WTC11 (cell line): ENCODE results near the gene SCML2. TPM values are rescaled to one million over a fixed set of nuclear protein-coding genes. Genes with fewer than 3 reads are reported as not detected.

ENCODE experiments used
- ATAC-seq: fragments of 200-7000 bp; cut with Tn5 transposase; 2 replicates; pipeline ENCODE4 v1.10.0; 2021; ENCODE audit warnings: mild to moderate bottlenecking, moderate library complexity
- CTCF ChIA-PET: fragments of 300-600 bp; sonication (Branson Sonifier 250); formaldehyde crosslinking; loops from one replicate; lab custom pipeline; 2021; ENCODE audit warnings: antibody characterized with exemption; lab: Charles Lee
- POLR2A ChIA-PET: fragments of 350-600 bp; sonication (Branson Sonifier 250); formaldehyde crosslinking; loops from one replicate; lab custom pipeline; 2021; ENCODE audit warnings: antibody characterized with exemption; lab: Charles Lee
- DNase-seq: peaks from one replicate; pipeline ENCODE4 v3.0.0; 2021; ENCODE audit warnings: low spot score
- H3K27ac Mint-ChIP-seq: 2 replicates; pipeline ENCODE4 v1.8.0; 2021; ENCODE audit warnings: mixed read lengths
- H3K27me3 Mint-ChIP-seq: 2 replicates; pipeline ENCODE4 v1.8.0; 2021; ENCODE audit warnings: low read depth, mild to moderate bottlenecking, moderate library complexity, mixed read lengths
- H3K36me3 Mint-ChIP-seq: 2 replicates; pipeline ENCODE4 v1.8.0; 2021; ENCODE audit warnings: mixed read lengths
- H3K4me1 Mint-ChIP-seq: 2 replicates; pipeline ENCODE4 v1.8.0; 2022; ENCODE audit warnings: mixed read lengths
- H3K4me3 Mint-ChIP-seq: 2 replicates; pipeline ENCODE4 v1.8.0; 2021; ENCODE audit warnings: mild to moderate bottlenecking, moderate library complexity, mixed read lengths
- H3K9me3 Mint-ChIP-seq: 2 replicates; pipeline ENCODE4 v1.8.0; 2021; ENCODE audit warnings: mixed read lengths
- CBFB ChIP-seq: sonication (generic); formaldehyde crosslinking; IDR thresholded peaks from 2 replicates; pipeline ENCODE4 v1.8.1; 2022; ENCODE audit warnings: mild to moderate bottlenecking, low read depth, missing genetic modification reagents
- ELF4 ChIP-seq: sonication (generic); formaldehyde crosslinking; IDR thresholded peaks from 2 replicates; pipeline ENCODE4 v1.8.1; 2022; ENCODE audit warnings: low read depth, mild to moderate bottlenecking, moderate library complexity, missing genetic modification reagents
- FOXJ3 ChIP-seq: sonication (generic); formaldehyde crosslinking; IDR thresholded peaks from 2 replicates; pipeline ENCODE4 v1.9.0; 2021; ENCODE audit warnings: missing genetic modification reagents, mild to moderate bottlenecking, borderline replicate concordance
- JUN ChIP-seq: sonication (generic); formaldehyde crosslinking; IDR thresholded peaks from 2 replicates; pipeline ENCODE4 v1.8.0; 2023; ENCODE audit warnings: mild to moderate bottlenecking, missing genetic modification reagents
- MXD4 ChIP-seq: fragments of 250-450 bp; sonication (Bioruptor Pico); IDR thresholded peaks from 2 replicates; pipeline ENCODE4 v1.8.0; 2021; ENCODE audit warnings: mild to moderate bottlenecking, moderate library complexity, borderline replicate concordance
- NR2C2 ChIP-seq: sonication (generic); formaldehyde crosslinking; IDR thresholded peaks from 2 replicates; pipeline ENCODE4 v1.8.0; 2022; ENCODE audit warnings: mild to moderate bottlenecking, missing genetic modification reagents
- RORB ChIP-seq: fragments of 250-450 bp; sonication (Bioruptor Pico); IDR thresholded peaks from 2 replicates; pipeline ENCODE4 v1.9.0; 2021; ENCODE audit warnings: mild to moderate bottlenecking
- ZNF425 ChIP-seq: fragments of 250-450 bp; sonication (Bioruptor Pico); conservative IDR thresholded peaks from 2 replicates; pipeline ENCODE4 v1.9.0; 2021; ENCODE audit warnings: mild to moderate bottlenecking
- ZNF512 ChIP-seq: sonication (generic); formaldehyde crosslinking; IDR thresholded peaks from 2 replicates; pipeline ENCODE4 v1.8.1; 2022; ENCODE audit warnings: missing genetic modification reagents, borderline replicate concordance
- ZNF532 ChIP-seq: fragments of 250-450 bp; sonication (Bioruptor Pico); IDR thresholded peaks from 2 replicates; pipeline ENCODE4 v1.9.0; 2021; ENCODE audit warnings: mild to moderate bottlenecking, borderline replicate concordance
- total RNA-seq: library from RNA; stranded (reverse); gene quantifications from 3 replicates; pipeline ENCODE4 v1.2.3, GENCODE V29; 2021
- TF ChIP-seq, protein P1 (sequence below): sonication (generic); formaldehyde crosslinking; IDR thresholded peaks from 2 replicates; pipeline ENCODE4 v1.8.0; 2023; ENCODE audit warnings: mild to moderate bottlenecking, missing genetic modification reagents
- TF ChIP-seq, protein P2 (sequence below): fragments of 250-450 bp; sonication (Bioruptor Pico); IDR thresholded peaks from 2 replicates; pipeline ENCODE4 v1.9.0; 2021; ENCODE audit warnings: mild to moderate bottlenecking
- TF ChIP-seq, protein P3 (sequence below): fragments of 250-450 bp; sonication (Bioruptor Pico); IDR thresholded peaks from 2 replicates; pipeline ENCODE4 v1.8.0; 2021; ENCODE audit warnings: mild to moderate bottlenecking

SCML2 gene
- total RNA-seq, 1 experiment from 2014 or later, result 12.8 TPM

GRCh38 chrX:18351784-18352183 is 2.7 kb downstream of the SCML2 start:
- peaks cover 22% of the 10 kb centered on the region for H3K27me3 Mint-ChIP-seq
- DNase-seq (no peak), ATAC-seq (no peak)
- peaks cover 16% of the 10 kb centered on the region for H3K4me1 Mint-ChIP-seq
- H3K27ac Mint-ChIP-seq, result no peak overlapping the region
- ChIA-PET POLR2A (no interaction called here), CTCF (interaction anchor here (1.2 kb wide), 1 partner anchor 26 kb away, joined by 3 read pairs; no protein-coding TSS in a partner anchor)
- no peak overlapping the region for H3K4me3 Mint-ChIP-seq
- TF ChIP-seq ELF4, result no peak
- H3K36me3 Mint-ChIP-seq, result no peaks in the 10 kb centered on the region
- H3K9me3 Mint-ChIP-seq, result no peaks in the 10 kb centered on the region

- H3K27ac Mint-ChIP-seq, result no peak overlapping the region
- peaks cover 12% of the 10 kb centered on the region for H3K4me1 Mint-ChIP-seq
- DNase-seq (no peak), ATAC-seq (no peak)
- ChIA-PET POLR2A (no interaction called here), CTCF (no interaction called here)
- no peaks in the 10 kb centered on the region for H3K36me3 Mint-ChIP-seq
- H3K9me3 Mint-ChIP-seq, result no peaks in the 10 kb centered on the region
- no peak overlapping the region for H3K4me3 Mint-ChIP-seq
- 0 out of 2 replicates have a peak, but pooled peaks cover 2% of the 10 kb centered on the region for H3K27me3 Mint-ChIP-seq
- no peak for TF ChIP-seq RORB
- no peak for TF ChIP-seq NR2C2
- TF ChIP-seq MXD4 (CRISPR knock-in tag), result no peak
- TF ChIP-seq FOXJ3 (CRISPR knock-in tag), result no peak
- TF ChIP-seq ZNF425, result no peak
- TF ChIP-seq, protein P1, sequence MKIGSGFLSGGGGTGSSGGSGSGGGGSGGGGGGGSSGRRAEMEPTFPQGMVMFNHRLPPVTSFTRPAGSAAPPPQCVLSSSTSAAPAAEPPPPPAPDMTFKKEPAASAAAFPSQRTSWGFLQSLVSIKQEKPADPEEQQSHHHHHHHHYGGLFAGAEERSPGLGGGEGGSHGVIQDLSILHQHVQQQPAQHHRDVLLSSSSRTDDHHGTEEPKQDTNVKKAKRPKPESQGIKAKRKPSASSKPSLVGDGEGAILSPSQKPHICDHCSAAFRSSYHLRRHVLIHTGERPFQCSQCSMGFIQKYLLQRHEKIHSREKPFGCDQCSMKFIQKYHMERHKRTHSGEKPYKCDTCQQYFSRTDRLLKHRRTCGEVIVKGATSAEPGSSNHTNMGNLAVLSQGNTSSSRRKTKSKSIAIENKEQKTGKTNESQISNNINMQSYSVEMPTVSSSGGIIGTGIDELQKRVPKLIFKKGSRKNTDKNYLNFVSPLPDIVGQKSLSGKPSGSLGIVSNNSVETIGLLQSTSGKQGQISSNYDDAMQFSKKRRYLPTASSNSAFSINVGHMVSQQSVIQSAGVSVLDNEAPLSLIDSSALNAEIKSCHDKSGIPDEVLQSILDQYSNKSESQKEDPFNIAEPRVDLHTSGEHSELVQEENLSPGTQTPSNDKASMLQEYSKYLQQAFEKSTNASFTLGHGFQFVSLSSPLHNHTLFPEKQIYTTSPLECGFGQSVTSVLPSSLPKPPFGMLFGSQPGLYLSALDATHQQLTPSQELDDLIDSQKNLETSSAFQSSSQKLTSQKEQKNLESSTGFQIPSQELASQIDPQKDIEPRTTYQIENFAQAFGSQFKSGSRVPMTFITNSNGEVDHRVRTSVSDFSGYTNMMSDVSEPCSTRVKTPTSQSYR (CRISPR knock-in tag), result no peak
- no peak for TF ChIP-seq JUN (CRISPR knock-in tag)
- no peak for TF ChIP-seq CBFB (CRISPR knock-in tag)
- TF ChIP-seq, protein P2, sequence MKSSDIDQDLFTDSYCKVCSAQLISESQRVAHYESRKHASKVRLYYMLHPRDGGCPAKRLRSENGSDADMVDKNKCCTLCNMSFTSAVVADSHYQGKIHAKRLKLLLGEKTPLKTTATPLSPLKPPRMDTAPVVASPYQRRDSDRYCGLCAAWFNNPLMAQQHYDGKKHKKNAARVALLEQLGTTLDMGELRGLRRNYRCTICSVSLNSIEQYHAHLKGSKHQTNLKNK, result no peak
- TF ChIP-seq, protein P3, sequence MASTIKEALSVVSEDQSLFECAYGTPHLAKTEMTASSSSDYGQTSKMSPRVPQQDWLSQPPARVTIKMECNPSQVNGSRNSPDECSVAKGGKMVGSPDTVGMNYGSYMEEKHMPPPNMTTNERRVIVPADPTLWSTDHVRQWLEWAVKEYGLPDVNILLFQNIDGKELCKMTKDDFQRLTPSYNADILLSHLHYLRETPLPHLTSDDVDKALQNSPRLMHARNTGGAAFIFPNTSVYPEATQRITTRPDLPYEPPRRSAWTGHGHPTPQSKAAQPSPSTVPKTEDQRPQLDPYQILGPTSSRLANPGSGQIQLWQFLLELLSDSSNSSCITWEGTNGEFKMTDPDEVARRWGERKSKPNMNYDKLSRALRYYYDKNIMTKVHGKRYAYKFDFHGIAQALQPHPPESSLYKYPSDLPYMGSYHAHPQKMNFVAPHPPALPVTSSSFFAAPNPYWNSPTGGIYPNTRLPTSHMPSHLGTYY (CRISPR knock-in tag), result no peak
- TF ChIP-seq ZNF532, result no peak
- no peak for TF ChIP-seq ZNF512 (CRISPR knock-in tag)
Measured at GRCh38 chrX:18348047-18348446, 6.4 kb downstream of the SCML2 start.
